Astrocyte of the spinal cord (primary cell): ENCODE measurements around the gene ITGAL.

Source experiments
- DNase-seq: peaks from one replicate; pipeline ENCODE4 v3.0.0; 2011; ENCODE audit warnings: low read depth, low spot score
- H3K4me3 ChIP-seq: 2 replicates; pipeline ENCODE4 v1.5.1; 2011; ENCODE audit warnings: low read depth, mild to moderate bottlenecking, low read length, moderate library complexity
- CTCF ChIP-seq: IDR thresholded peaks from 2 replicates; pipeline ENCODE4 v1.5.1; 2012; ENCODE audit warnings: low read depth, mild to moderate bottlenecking, low read length, inconsistent platforms
- in situ Hi-C: cut with HindIII; loops from 2 replicates; pipeline ENCODE4 v1.10.0; 2017; ENCODE audit warnings: low sequenced_read_pairs

Gene ITGAL

GRCh38 chr16:30562021-30562420 lies 89.5 kb downstream of the ITGAL start:
- no peak for DNase-seq
- in situ Hi-C loops: no loop called here
- no peak overlapping the region for H3K4me3 ChIP-seq
- no peak for TF ChIP-seq CTCF

- no peak overlapping the region for H3K4me3 ChIP-seq
- in situ Hi-C loops: no loop called here
- DNase-seq: no peak
- TF ChIP-seq CTCF: no peak
These were observed 93.0 kb downstream of the ITGAL start for GRCh38 chr16:30565526-30565925.

GRCh38 chr16:30565984-30566383 lies 93.4 kb downstream of the ITGAL start:
- no peak for TF ChIP-seq CTCF
- H3K4me3 ChIP-seq: no peak overlapping the region

GRCh38 chr16:30566531-30566930 lies 94.0 kb downstream of the ITGAL start:
- no peak overlapping the region for H3K4me3 ChIP-seq
- in situ Hi-C loops: no loop called here
- TF ChIP-seq CTCF: no peak
- DNase-seq: no peak

More at GRCh38 chr16:30565984-30566383, 93.4 kb downstream of the ITGAL start:
- in situ Hi-C loops: no loop called here
- no peak for DNase-seq

- no peak for TF ChIP-seq CTCF
- no peak overlapping the region for H3K4me3 ChIP-seq
- DNase-seq: no peak
- in situ Hi-C loops: no loop called here
These were observed 94.8 kb downstream of the ITGAL start for GRCh38 chr16:30567160-30567990.

- in situ Hi-C loops: no loop called here
- DNase-seq: peak; percentile 38
- H3K4me3 ChIP-seq: no peak overlapping the region
- no peak for TF ChIP-seq CTCF
These were observed 95.6 kb downstream of the ITGAL start for GRCh38 chr16:30567991-30568638.
